HepG2 (cell line): ENCODE data around the gene MAT2A. TPM values are rescaled to one million over a fixed set of nuclear protein-coding genes. Genes with fewer than 3 reads are reported as not detected.

Experiments used
- ATF4 ChIP-seq, 2 experiments: fragments of 450-650 bp in 1 of 2; sonication (generic) in 1 of 2; formaldehyde crosslinking; IDR thresholded peaks; 2 replicates each; pipeline versions ENCODE4 v1.5.0 to v1.8.0; 2020 to 2022; ENCODE audit warnings: mild to moderate bottlenecking in 1 of 2, missing genetic modification reagents in 1 of 2
- BRCA1 ChIP-seq: sonication (generic); formaldehyde crosslinking; IDR thresholded peaks from 2 replicates; pipeline ENCODE4 v1.4.0; 2020; ENCODE audit warnings: missing genetic modification reagents
- CREB3 ChIP-seq: sonication (generic); formaldehyde crosslinking; IDR thresholded peaks from 2 replicates; pipeline ENCODE4 v1.5.0; 2020; ENCODE audit warnings: missing genetic modification reagents
- DRAP1 ChIP-seq: IDR thresholded peaks from 2 replicates; pipeline ENCODE4 v1.6.1; 2016; ENCODE audit warnings: missing genetic modification reagents, missing compliant biosample characterization
- FOXJ3 ChIP-seq: sonication (generic); formaldehyde crosslinking; IDR thresholded peaks from 2 replicates; pipeline ENCODE4 v1.4.0; 2020; ENCODE audit warnings: missing genetic modification reagents, mild to moderate bottlenecking, borderline replicate concordance
- HDAC6 ChIP-seq: fragments of 200-600 bp; sonication (generic); IDR thresholded peaks from 2 replicates; pipeline ENCODE4 v1.7.0; 2017; ENCODE audit warnings: mild to moderate bottlenecking, antibody characterized with exemption, low read length, low read depth
- HOXA9 ChIP-seq: sonication (generic); formaldehyde crosslinking; IDR thresholded peaks from 2 replicates; pipeline ENCODE4 v1.8.1; 2022; ENCODE audit warnings: missing genetic modification reagents, mild to moderate bottlenecking, moderate library complexity, borderline replicate concordance
- KAT8 ChIP-seq: IDR thresholded peaks from 2 replicates; pipeline ENCODE4 v1.6.1; 2016; ENCODE audit warnings: missing genetic modification reagents, missing compliant biosample characterization
- KLF9 ChIP-seq: IDR thresholded peaks from 2 replicates; pipeline ENCODE4 v1.6.1; 2016; ENCODE audit warnings: low read depth
- MED1 ChIP-seq: sonication (generic); formaldehyde crosslinking; IDR thresholded peaks from 2 replicates; pipeline ENCODE4 v1.4.0; 2020; ENCODE audit warnings: missing genetic modification reagents
- NFKB2 ChIP-seq: sonication (generic); formaldehyde crosslinking; IDR thresholded peaks from 2 replicates; pipeline ENCODE4 v1.4.0; 2020; ENCODE audit warnings: missing genetic modification reagents, borderline replicate concordance
- NR2F6 ChIP-seq, 2 experiments: IDR thresholded peaks; 2 replicates each; pipeline ENCODE4 v1.6.1; 2016; ENCODE audit warnings: antibody characterized with exemption in 1 of 2, mild to moderate bottlenecking in 1 of 2
- NR3C1 ChIP-seq: sonication (generic); formaldehyde crosslinking; IDR thresholded peaks from 2 replicates; pipeline ENCODE4 v1.4.0; 2020; ENCODE audit warnings: missing genetic modification reagents
- SKIL ChIP-seq: sonication (generic); formaldehyde crosslinking; IDR thresholded peaks from 2 replicates; pipeline ENCODE4 v1.8.0; 2022; ENCODE audit warnings: missing genetic modification reagents, mild to moderate bottlenecking, moderate library complexity, borderline replicate concordance
- TAF15 ChIP-seq: fragments of 200-400 bp; formaldehyde crosslinking; IDR thresholded peaks from one replicate; pipeline ENCODE4 v1.6.1; 2018; ENCODE audit warnings: mild to moderate bottlenecking, low read depth, low read length; ENCODE audit not compliant: poor library complexity, severe bottlenecking
- TEF ChIP-seq: sonication (generic); formaldehyde crosslinking; IDR thresholded peaks from 2 replicates; pipeline ENCODE4 v1.5.0; 2020; ENCODE audit warnings: missing genetic modification reagents
- ZEB1 ChIP-seq: IDR thresholded peaks from 2 replicates; pipeline ENCODE4 v1.6.1; 2012; ENCODE audit warnings: mild to moderate bottlenecking, low read depth, inconsistent platforms; ENCODE audit not compliant: insufficient replicate concordance
- ZNF138 ChIP-seq: sonication (generic); formaldehyde crosslinking; IDR thresholded peaks from 2 replicates; pipeline ENCODE4 v1.5.0; 2020; ENCODE audit warnings: mild to moderate bottlenecking, low read depth, missing genetic modification reagents
- ZNF530 ChIP-seq: sonication (generic); formaldehyde crosslinking; IDR thresholded peaks from 2 replicates; pipeline ENCODE4 v1.5.0; 2020; ENCODE audit warnings: low read depth, mild to moderate bottlenecking, missing genetic modification reagents
- ZNF550 ChIP-seq: sonication (generic); formaldehyde crosslinking; IDR thresholded peaks from 2 replicates; pipeline ENCODE4 v1.4.0; 2020; ENCODE audit warnings: mild to moderate bottlenecking, missing genetic modification reagents, borderline replicate concordance
- ZNF770 ChIP-seq: sonication (generic); formaldehyde crosslinking; IDR thresholded peaks from 2 replicates; pipeline ENCODE4 v1.5.0; 2020; ENCODE audit warnings: mild to moderate bottlenecking, missing genetic modification reagents
- polyA plus RNA-seq, 8 experiments: library from polyadenylated mRNA; depleted of rRNA in 3 of 8; stranded (reverse) in 7 of 8; unstranded in 1 of 8; fragments of >200 nt; fragmentation: Illumina TruSeq in 4 of 8; extraction: Trizol in 4 of 8; gene quantifications; 2 replicates each; pipeline versions ENCODE4 v1.2.1 to v1.2.3, GENCODE V29; 2011 to 2016; ENCODE audit warnings: low read depth in 4 of 8, missing spikeins in 1 of 8, mixed read lengths in 1 of 8; ENCODE audit not compliant: insufficient read depth in 1 of 8
- total RNA-seq, 5 experiments: library from RNA; depleted of rRNA; stranded (reverse); fragments of >200 nt; fragmentation: Illumina TruSeq; extraction: Trizol; gene quantifications; 2 replicates each; pipeline ENCODE4 v1.2.3, GENCODE V29; 2016; ENCODE audit warnings: low read depth in 1 of 5

MAT2A gene
- total and polyA plus RNA-seq, 2 of the 13 experiments (the other 11 are each of a cell fraction or from before 2014, with no cell fraction given), result 155 to 331 TPM

GRCh38 chr2:85561280-85562212 is 22.6 kb downstream of the MAT2A start, which contains the start of gene GGCX (continued):
- TF ChIP-seq TAF15, result peak; percentile 80
- no peak; the same call in 1 of the 2 replicates for TF ChIP-seq TEF (CRISPR knock-in tag)
- TF ChIP-seq ZEB1, result peak; percentile 76
- no peak for TF ChIP-seq CREB3
- no peak for TF ChIP-seq ZNF530 (CRISPR knock-in tag)
- TF ChIP-seq NFKB2, result peak; percentile 60; the same call in 1 of the 2 replicates
- no peak; the same call in 1 of the 2 replicates for TF ChIP-seq FOXJ3 (CRISPR knock-in tag)
- peak; percentile 40; the same call in 1 of the 2 replicates for TF ChIP-seq NR2F6 (IDR thresholded peaks at IDR 0.05)
- TF ChIP-seq NR2F6 (CRISPR knock-in tag; IDR thresholded peaks at IDR 0.05), result peak; percentile 49; the same call in 1 of the 2 replicates
- no peak for TF ChIP-seq BRCA1
- TF ChIP-seq HOXA9 (CRISPR knock-in tag), result peak; percentile 58; the same call in 1 of the 2 replicates
- peak; percentile 69; the same call in 1 of the 2 replicates for TF ChIP-seq MED1
- TF ChIP-seq ZNF550 (CRISPR knock-in tag), result no peak
- TF ChIP-seq SKIL (CRISPR knock-in tag), result no peak
- peak in 1 of 2 experiments; percentile 42; a peak in 1 of 4 replicates for TF ChIP-seq ATF4 (CRISPR knock-in tag; IDR thresholded peaks at IDR 0.05)
- peak; percentile 82 for TF ChIP-seq ZNF770
- TF ChIP-seq KLF9 (CRISPR knock-in tag), result no peak; the same call in 1 of the 2 replicates
- peak; percentile 96 for TF ChIP-seq KAT8 (CRISPR knock-in tag)
- no peak for TF ChIP-seq ZNF138
- TF ChIP-seq DRAP1, result peak; percentile 95
- TF ChIP-seq NR3C1 (CRISPR knock-in tag), result no peak
- no peak for TF ChIP-seq HDAC6
